Osteoblast (primary cell): Measurements from ENCODE around the gene TPM1. TPM values are rescaled to one million over a fixed set of nuclear protein-coding genes. Genes with fewer than 3 reads are reported as not detected.

Experiments
- DNase-seq: peaks from one replicate; pipeline ENCODE4 v3.0.0; 2011; ENCODE audit warnings: low spot score, mixed read lengths; ENCODE audit not compliant: insufficient read length; ENCODE audit errors: missing footprints
- H2AFZ ChIP-seq: 2 replicates; pipeline ENCODE4 v1.6.0; 2011; ENCODE audit warnings: mild to moderate bottlenecking, low read length
- H3K27ac ChIP-seq: 2 replicates; pipeline ENCODE4 v1.5.1; 2011; ENCODE audit warnings: mild to moderate bottlenecking, low read depth, low read length, moderate library complexity
- H3K27me3 ChIP-seq: 2 replicates; pipeline ENCODE4 v1.6.0; 2012; ENCODE audit warnings: mild to moderate bottlenecking, control low read depth, inconsistent platforms, low read length, moderate library complexity; ENCODE audit not compliant: insufficient read depth
- H3K36me3 ChIP-seq: 2 replicates; pipeline ENCODE4 v1.5.1; 2011; ENCODE audit warnings: mild to moderate bottlenecking, low read length, control low read depth, moderate library complexity; ENCODE audit not compliant: insufficient read depth
- H3K4me1 ChIP-seq: 2 replicates; pipeline ENCODE4 v1.5.1; 2011; ENCODE audit warnings: mild to moderate bottlenecking, low read length, control low read depth, moderate library complexity; ENCODE audit not compliant: insufficient read depth
- H3K4me2 ChIP-seq: 2 replicates; pipeline ENCODE4 v1.6.0; 2011; ENCODE audit warnings: mild to moderate bottlenecking, low read length; ENCODE audit not compliant: insufficient read depth
- H3K4me3 ChIP-seq: fragments of 200-600 bp; sonication (generic); 3 replicates; pipeline ENCODE4 v1.5.1; 2012; ENCODE audit warnings: mild to moderate bottlenecking, low read length, inconsistent platforms; ENCODE audit not compliant: insufficient read depth
- H3K79me2 ChIP-seq: 2 replicates; pipeline ENCODE4 v1.6.0; 2012; ENCODE audit warnings: mild to moderate bottlenecking, low read length, control low read depth, inconsistent platforms; ENCODE audit not compliant: insufficient read depth
- H3K9me3 ChIP-seq: 2 replicates; pipeline ENCODE4 v1.5.1; 2011; ENCODE audit warnings: low read depth, low read length, control low read depth
- H4K20me1 ChIP-seq: 2 replicates; pipeline ENCODE4 v1.6.0; 2012; ENCODE audit warnings: mild to moderate bottlenecking, low read length, control low read depth; ENCODE audit not compliant: insufficient read depth
- total RNA-seq: library from RNA; depleted of rRNA; stranded (reverse); fragments of >200 nt; gene quantifications from 2 replicates; pipeline ENCODE4 v1.2.3, GENCODE V29; 2012
- TF ChIP-seq, protein P1 (sequence below): IDR thresholded peaks from 2 replicates; pipeline ENCODE4 v1.5.1; 2011; ENCODE audit warnings: mild to moderate bottlenecking, low read depth, low read length, moderate library complexity; ENCODE audit errors: extremely low read depth

TPM1 gene
- total RNA-seq, 1 donor = 1,563 TPM

DNA sequence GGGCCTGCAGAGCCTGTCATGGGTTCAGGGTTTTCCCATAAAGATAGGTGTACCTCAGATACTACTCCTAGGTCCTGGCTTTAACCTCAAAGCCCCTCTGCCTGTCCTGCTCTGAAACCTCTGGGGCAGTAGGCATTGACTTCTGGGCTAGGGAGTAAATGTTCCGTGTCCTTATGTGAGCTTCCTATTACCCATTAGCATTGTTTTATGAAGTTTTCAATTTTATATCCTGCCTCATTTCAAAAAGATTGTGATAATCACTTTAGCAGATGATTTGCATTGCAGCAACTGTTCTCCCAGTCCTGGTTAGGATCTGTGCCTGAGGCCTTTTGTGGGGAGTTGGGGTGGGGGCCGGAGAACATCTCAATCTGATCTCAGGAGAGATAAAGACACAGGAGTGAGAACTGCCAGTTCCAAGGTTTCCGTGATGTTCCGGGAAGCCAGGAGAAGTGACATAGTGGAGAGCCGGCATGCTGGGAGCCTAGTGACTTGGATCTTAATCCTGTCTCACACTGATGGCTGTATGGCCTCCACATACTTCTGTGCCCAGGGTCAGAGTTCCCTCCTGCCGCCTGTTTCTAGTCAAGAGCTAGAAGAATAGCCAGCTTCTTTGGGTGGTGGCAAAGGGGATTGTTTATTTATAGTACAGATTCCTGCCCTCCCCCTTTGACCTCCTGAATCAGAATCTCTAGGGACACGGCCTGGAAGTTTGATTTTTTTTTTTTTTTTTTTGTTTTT, 10.6 kb downstream of the TPM1 start:
- Histone ChIP-seq H3K4me1 (peaks cover 89% of the 10 kb centered on the region), H3K9me3 (no peaks in the 10 kb centered on the region), H3K4me2 (peak overlapping the region; percentile 85), H3K4me3 (peak overlapping the region; percentile 20), H3K79me2 (peaks cover 87% of the 10 kb centered on the region), H4K20me1 (peaks cover 78% of the 10 kb centered on the region), H3K36me3 (peaks cover 86% of the 10 kb centered on the region), H2AFZ (no peak overlapping the region), H3K27ac (peak overlapping the region; percentile 75), H3K27me3 (no peaks in the 10 kb centered on the region)
- peak; percentile 68 for DNase-seq
- TF ChIP-seq, protein P1, sequence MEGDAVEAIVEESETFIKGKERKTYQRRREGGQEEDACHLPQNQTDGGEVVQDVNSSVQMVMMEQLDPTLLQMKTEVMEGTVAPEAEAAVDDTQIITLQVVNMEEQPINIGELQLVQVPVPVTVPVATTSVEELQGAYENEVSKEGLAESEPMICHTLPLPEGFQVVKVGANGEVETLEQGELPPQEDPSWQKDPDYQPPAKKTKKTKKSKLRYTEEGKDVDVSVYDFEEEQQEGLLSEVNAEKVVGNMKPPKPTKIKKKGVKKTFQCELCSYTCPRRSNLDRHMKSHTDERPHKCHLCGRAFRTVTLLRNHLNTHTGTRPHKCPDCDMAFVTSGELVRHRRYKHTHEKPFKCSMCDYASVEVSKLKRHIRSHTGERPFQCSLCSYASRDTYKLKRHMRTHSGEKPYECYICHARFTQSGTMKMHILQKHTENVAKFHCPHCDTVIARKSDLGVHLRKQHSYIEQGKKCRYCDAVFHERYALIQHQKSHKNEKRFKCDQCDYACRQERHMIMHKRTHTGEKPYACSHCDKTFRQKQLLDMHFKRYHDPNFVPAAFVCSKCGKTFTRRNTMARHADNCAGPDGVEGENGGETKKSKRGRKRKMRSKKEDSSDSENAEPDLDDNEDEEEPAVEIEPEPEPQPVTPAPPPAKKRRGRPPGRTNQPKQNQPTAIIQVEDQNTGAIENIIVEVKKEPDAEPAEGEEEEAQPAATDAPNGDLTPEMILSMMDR = no peak

DNA sequence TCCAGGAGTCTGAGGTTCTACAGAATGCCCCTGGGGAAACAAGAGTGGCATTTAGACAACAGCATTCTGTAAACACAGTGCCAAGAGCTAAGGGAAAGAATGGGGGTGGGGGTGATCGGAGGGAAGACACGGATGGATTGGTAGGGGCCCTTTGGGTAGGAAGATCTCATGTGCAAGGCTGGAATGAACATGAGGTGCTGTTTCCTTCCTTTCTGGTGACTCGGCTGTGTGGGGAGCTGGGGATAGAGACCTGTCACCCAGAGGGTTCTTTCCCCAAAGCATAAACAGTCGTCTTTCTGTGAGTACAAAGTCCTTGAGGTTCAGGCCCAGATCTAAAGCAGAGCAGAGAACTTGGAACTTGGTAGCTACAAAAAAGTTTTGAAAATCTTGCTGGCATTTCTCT, 11.7 kb downstream of the TPM1 start:
- Histone ChIP-seq H3K9me3 (no peaks in the 10 kb centered on the region), H3K27me3 (no peaks in the 10 kb centered on the region), H4K20me1 (peaks cover 76% of the 10 kb centered on the region), H2AFZ (no peak overlapping the region), H3K4me3 (no peak overlapping the region), H3K79me2 (peaks cover 80% of the 10 kb centered on the region), H3K27ac (peak overlapping the region; percentile 75), H3K4me2 (peak overlapping the region; percentile 16), H3K36me3 (peaks cover 95% of the 10 kb centered on the region), H3K4me1 (peaks cover 83% of the 10 kb centered on the region)
- TF ChIP-seq, protein P1 = no peak
- no peak for DNase-seq

DNA sequence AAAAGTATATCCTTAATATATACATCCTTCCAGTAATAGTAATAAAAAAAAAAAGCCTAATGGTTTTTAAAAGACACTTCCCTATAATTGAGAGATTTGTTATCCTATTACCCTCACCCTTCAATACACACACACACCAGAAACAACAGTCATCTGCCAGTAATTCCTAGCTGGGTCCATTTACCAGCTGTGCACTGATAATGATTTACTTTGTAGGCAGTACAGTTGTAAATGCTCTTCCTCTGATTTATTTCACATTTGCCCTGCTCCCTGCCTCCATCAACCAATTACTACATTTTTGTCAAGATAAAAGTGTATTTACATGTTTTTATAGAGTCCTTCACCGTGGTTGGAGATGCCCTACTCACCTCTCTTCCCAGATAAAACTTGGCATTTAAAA, 12.4 kb downstream of the TPM1 start:
- Histone ChIP-seq H3K79me2 (peaks cover 77% of the 10 kb centered on the region), H3K36me3 (peaks cover 95% of the 10 kb centered on the region), H3K4me2 (no peak overlapping the region), H3K4me1 (peaks cover 83% of the 10 kb centered on the region), H4K20me1 (peaks cover 77% of the 10 kb centered on the region), H3K27ac (peak overlapping the region; percentile 75), H3K4me3 (no peak overlapping the region), H3K27me3 (no peaks in the 10 kb centered on the region), H2AFZ (no peak overlapping the region), H3K9me3 (no peaks in the 10 kb centered on the region)
- TF ChIP-seq, protein P1 = no peak
- no peak for DNase-seq

DNA sequence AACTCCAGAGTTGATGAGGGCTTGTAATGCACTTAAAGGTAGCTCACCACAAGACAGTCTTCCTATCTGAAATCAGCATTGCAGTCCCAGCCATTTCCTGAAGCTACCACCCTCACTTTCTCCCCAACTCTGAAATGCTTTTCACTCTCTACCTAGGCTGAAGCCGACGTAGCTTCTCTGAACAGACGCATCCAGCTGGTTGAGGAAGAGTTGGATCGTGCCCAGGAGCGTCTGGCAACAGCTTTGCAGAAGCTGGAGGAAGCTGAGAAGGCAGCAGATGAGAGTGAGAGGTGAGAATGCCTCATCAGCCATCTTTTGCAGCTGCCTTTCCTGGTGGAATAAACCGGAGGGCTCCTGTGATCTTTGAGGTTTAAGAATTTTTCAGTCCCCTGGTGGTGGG, 14.3 kb downstream of the TPM1 start:
- Histone ChIP-seq H3K79me2 (peaks cover 69% of the 10 kb centered on the region), H3K4me1 (peaks cover 80% of the 10 kb centered on the region), H4K20me1 (peaks cover 79% of the 10 kb centered on the region), H3K27me3 (no peaks in the 10 kb centered on the region), H3K9me3 (no peaks in the 10 kb centered on the region), H3K27ac (peak overlapping the region; percentile 63), H3K4me3 (no peak overlapping the region), H3K4me2 (no peak overlapping the region), H2AFZ (no peak overlapping the region), H3K36me3 (peaks cover 95% of the 10 kb centered on the region)
- no peak for DNase-seq
- TF ChIP-seq, protein P1 = no peak
